GM19438 (cell line): Measurements from ENCODE around the gene EXOC4.

Source experiments
- ATAC-seq: cut with Tn5 transposase; IDR thresholded peaks from one replicate; pipeline ENCODE4 v1.9.1; 2021; ENCODE audit warnings: low read depth; ENCODE audit not compliant: unreplicated experiment

The EXOC4 gene

DNA sequence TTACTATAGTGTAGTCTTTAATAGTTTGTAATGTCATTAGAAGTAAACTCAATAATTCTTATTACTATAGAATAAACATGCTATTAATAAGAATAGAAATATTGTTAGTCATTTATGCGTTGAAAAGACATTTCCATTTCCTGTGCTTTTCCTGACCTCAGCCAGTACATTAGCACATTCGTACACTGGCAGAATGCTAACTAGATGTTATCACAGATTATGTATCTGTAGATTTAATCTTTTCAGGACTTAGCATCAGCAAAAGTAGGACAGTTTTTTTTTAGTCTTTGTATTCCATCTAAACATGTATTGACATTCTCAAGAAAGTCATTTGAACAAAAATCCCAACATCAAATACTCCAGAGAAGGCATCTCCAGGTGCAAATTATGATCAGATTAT, 158.5 kb downstream of the EXOC4 start:
- ATAC-seq = no peak

DNA sequence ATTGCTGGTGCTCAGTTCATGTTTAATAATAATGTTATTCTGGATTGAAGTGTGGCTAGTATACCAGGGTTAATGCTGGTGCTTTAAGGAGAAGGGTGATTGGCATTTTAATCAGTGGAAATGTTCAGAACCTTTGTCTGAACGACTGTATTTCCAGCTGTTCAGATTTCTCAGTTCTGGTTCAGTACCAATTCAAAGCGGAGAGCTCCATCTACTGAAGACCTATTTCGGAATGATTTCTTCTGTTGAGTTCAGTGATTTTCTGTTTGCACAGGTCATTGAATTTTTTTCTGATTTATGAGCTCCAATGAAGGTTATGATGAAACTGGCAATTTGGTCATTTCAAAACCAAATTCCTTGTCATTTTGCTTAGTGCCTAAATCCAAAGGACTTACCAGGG, 160.1 kb downstream of the EXOC4 start:
- ATAC-seq = no peak

DNA sequence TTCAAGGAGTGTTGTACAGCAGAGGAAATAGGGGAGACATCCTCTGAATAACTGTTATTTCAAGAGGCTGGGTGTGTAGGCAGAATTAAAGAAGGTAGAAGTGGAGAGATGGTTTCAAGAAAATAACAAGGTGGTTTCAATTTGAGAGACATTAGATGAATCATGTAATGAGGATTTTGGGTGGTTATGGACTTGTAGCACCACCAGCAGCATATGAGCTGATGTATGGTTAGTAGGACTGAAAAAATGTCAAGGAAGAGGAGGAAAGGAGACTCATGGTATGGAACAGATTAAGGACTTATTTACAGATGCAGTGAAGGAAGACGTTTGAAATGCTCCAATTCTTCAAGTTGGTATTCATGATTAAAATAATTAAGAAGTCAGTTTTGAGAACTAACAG, 166.2 kb downstream of the EXOC4 start:
- ATAC-seq = no peak

DNA sequence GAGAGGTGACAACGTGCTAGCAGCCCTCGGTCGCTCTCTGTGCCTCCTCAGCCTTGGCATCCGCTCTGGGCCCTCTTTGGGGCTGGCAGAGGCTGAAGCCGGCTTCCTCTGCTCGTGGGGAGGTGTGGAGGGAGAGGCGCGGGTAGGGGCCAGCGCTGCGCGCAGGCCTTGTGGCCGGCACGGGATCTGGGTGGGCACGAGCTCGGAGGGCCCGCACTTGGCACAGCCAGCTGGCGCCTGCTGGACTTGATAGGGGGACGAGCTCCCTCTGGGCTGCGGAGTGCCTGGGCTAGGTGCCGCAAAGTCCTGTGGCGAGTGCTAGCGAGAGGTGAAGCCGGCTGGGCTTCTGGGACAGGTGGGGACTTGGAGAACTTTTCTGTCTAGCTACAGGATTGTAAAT, 170.7 kb downstream of the EXOC4 start:
- ATAC-seq = no peak

DNA sequence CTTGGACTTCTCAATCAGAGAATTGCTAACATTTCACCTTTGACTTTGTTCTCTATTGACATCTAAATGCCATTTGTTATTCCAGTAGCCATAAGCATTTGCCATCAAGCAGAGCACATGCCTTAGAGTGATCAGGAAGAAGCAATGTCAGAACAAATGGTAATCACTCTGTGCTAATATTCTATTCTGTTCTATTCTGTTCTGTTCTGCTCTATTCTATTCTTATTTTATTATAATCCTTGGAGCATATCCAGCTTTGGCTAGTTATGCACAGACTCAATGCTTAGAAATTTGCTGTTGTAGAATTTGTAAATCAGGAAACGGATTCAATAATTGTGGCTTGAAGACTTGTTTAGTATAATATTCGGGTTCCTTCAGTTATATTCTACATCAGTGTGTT, 175.4 kb downstream of the EXOC4 start:
- no peak for ATAC-seq

DNA sequence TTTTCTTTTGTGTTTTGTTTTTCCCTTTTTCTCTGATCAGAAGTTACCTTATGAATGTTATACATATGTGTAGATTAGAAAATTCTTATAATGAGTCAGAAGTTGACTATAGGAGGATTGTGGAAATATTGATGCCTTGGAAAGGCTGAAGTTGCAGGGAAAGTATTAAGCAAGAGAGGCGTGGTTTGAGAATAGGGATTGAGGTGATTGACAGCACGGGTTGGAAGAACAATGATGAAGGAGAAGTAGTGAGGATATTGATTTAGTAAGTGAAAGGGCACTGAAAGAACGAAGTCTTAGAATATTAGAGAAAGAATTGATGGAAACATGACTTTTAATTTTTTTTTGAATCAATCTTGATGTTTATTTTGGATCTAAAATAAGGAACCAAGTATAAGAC, 176.0 kb downstream of the EXOC4 start:
- no peak for ATAC-seq

DNA sequence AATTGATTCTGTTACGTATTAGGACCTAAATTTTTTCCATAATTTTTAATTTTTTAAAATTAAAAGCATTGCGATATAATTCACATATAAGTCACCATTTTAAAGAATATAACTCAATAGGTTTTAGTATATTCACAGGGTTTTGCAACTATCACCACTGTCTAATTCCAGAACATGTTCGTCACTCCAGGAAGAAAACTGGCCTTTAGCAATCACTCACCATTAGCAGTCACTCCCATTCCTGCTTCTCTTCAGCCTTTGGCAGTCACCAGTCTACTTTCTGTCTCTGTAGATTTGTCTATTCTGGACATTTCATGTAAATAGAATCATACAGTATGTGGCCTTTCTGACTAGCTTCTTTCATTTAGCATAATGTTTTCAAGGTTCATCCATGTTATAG, 176.5 kb downstream of the EXOC4 start:
- no peak for ATAC-seq

DNA sequence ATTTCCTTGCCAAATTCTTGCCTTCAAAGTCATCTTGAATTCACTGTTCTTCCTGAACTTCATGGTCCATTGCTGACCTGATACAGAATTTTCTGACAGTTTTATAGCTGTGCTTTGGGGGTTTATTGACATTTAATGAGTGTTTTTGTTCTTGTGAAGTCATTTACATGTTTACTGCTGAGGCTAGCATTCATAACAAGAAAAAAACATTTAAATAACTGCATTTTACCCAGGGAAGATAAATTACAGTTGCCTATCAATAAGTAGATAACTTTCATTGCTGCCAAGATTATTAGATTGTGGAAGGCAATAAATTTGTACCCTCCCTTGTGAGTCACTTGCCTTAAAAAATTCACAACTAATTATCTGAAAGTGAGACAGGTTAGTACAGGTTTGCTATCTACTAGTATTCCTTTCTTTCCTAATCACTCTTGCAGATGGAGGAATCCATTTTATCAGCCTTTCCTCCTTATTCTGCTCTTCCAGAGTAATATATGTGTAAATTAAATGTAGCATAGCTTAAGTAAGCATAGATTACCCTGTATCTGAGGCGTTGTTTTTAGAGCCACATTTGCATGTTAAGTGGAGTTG, 178.4 kb downstream of the EXOC4 start:
- ATAC-seq = no peak

DNA sequence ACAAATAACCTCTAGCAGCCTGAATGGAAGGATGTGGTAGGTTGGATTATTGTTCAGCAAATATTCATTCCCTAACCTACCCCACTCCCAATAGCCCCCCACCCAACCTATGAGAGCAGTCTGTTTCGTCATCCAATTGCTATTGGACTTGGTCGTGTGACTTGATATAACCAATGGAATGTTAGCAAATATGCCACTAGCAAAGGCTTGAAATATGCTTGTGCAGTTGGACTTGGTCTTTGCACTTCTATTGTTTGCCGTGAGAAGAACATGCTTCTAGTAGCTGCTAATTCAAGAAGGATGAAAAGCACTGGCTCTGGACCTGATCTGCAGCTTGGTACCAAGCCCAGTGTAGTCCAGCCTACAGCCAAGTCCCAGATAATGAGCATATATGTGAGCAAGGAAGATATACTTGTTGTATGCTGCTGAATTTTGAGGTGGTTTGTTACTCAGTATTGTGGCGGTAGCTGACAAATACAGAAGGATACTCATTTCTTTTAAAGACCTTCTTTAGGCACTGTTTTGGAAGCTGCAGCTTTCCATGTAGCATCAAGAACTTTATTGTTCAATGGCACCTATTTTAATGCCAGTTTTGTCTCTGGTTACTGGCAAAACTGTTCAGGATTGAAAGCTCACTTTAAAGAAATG, 180.4 kb downstream of the EXOC4 start:
- no peak for ATAC-seq

DNA sequence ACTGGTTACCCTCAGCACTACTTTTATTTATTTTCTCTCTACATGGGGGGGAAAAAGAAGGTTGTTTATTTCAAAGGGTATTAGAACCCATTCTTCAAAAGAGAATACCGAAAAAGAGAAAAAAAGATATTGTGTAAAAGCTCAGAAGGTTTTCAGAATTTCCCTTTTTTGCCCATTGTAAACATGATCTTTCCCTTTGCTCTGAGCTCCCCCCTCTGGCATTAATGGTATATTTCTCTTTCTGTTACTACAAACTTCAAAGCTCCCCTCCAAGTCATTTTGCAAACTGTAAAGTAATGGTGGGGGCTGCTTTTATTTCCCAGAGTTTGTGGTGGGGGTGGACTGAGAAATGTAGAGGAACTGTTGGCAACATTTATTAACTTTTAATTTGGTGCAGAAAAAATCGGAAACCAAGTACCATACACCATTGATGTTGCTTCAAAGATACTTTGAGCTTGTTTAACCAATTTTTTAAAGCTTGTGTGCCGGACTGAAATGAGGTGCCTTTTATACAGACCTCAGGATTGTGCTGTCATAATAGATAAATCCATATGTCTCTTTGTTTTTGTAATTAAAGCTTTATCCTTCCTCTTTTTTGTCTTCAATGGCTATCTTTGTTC, 181.5 kb downstream of the EXOC4 start:
- no peak for ATAC-seq

DNA sequence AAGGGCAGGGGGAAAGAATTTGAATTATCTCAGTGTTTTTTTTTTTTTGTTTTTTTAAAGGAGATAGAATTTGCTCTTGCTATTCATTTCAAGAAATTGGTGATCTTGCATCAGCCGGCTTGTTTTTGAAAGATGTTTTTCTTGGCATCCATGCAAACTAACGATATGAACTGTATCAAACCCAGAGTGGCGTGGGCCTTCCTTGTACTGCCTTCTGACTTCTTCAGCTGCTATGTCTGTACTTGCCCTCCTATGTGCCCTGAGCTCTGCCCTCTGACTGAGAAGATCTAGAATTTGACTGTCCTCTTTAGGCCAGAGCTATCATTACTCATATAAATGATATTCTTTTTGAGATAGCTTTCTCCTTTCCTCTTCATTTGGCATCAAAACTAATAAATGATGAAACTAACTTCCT, 183.1 kb downstream of the EXOC4 start:
- no peak for ATAC-seq

DNA sequence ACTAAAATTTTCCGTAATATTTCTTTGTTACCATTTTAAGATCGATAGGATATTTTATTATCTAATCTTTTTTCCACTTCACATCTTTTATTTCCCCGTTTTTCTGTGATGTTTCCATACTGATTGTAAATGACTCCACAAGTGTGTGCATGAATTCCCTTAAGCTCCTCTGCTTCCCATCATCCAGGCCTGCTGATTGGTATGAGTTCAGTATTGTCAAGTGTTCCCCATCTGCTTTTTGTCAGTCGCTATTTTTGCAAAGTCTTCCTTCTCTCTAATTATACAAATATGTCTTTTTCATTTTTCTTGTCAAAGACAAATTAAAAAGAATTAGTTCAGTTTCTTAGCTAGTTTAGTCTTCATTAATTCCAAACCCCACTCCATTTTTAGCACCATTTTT, 184.7 kb downstream of the EXOC4 start:
- no peak for ATAC-seq

DNA sequence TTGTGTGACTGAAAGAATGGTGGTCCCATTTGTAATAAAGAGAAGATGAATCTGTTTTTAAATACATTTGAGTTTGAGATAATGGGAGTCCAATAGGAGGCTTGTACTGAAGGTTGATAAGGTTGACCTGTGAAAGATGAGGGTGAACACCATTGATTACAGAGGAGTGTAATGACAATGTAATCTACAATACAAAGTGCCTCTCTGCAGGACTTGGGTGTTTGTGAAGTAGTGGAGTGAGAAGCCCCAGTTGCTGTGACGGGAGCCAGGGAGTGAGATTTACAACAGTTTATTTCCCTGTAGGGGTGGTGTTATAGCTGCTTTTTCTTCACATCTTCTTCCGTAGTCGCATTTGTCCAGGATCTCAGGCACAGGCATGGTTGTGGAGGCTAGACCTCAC, 189.9 kb downstream of the EXOC4 start:
- no peak for ATAC-seq

DNA sequence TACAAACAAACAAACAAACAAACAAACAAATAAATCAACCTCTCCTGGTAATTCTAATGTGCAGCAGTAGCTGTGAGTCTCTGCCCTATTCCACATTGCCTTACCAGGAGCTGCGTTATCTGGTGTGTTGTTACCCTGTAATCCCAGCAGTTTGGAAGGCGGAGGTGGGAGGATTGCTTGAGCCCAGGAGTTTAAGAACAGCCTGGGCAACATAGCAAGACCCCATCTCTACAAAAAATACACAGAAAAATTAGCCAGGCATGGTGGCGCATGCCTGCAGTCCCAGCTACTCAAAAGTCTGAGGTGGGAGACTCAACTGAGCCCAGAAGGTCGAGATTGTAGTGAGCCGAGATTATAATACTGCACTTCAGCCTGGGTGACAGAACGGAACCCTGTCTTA, 192.7 kb downstream of the EXOC4 start:
- no peak for ATAC-seq

DNA sequence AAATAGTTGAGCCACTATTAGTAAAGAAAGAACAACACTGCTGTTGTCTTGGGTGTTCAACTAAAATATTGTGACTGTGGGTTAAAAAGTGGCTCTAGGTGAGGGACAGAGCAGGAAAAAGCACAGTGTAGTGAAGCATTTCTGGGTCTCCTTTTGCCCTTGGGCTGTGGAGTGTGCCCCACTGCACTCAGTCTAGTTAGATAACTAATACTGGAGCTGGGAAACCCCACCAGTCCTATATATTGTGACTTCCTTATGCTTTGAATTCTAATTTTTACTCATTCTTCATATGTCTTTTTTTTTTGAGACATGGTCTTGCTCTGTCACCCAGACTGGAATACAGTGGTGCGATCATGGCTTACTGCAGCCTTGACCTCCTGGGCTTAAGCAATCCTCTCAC, 195.1 kb downstream of the EXOC4 start:
- no peak for ATAC-seq

DNA sequence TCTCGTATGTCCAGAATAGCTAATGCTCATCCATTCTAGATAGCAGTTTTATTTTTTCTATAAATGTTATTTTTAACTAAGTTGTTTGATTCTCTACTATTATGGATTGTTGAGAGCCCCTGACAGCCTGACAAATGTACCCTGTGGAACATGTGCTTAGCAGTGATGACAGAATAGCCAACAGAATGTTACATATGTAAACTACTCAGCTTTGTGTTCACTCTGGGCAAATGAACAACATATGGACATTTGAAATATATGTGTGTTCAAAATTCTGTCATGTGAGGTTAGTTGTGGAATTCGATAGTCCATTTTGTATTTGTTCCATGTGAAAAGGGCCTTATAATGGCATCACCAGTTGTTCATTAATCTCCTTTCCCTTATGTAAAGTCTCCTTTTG, 199.7 kb downstream of the EXOC4 start:
- no peak for ATAC-seq

DNA sequence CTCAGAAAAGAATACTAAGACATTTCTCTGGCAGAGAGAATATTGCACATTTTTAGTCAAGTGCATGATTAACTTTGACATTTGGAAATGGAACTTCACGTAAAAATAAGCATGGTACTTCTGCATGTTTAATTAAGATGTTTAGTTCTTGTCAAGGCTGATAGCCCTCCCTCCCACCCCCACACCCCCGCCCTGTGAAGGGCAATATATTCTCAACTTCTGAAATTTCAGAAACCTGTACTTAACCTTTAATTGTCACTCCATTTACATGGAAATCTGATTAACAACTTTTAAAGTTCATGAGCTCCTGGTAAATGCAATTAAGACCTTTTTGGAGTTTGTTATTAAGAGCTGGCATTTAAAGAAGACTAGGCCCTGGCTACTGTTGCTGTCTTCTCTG, 205.8 kb downstream of the EXOC4 start:
- ATAC-seq = no peak

DNA sequence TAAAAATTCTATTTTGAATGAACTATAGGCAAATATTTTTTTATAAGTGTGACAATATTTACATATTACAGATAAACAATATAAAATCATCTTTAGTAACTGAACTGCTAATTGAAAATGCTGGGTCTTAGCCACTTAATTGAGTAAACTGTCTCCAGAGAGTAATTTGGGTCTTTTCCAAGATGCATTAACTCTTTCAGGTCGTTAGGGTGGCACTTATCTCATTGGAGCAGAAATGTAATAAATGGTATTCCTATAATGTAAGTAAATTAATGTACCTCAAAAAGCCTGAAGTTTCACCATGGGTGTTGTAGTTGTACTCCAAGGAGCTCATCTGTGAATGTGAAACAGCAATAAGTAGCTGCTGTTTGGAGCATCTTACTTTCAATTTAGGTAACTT, 208.5 kb downstream of the EXOC4 start:
- no peak for ATAC-seq

DNA sequence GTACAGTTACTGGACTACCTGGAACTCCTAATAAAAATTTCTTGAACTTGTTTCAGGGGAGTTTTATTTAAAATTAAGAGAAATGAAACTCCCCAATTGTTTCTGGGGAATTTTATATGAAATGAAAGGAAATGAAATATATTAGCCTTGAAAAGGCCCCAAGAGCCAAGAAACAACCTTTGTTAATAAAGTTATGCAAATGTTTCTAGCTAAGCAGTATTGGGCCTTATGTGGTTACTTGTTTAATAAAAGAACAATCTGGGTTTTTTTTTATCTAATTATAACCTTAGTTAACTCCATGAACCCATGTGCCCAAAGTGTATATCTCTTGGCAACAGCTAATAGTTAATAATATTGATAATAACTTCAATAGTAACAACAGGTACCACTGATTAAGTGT, 222.8 kb downstream of the EXOC4 start:
- ATAC-seq = no peak

DNA sequence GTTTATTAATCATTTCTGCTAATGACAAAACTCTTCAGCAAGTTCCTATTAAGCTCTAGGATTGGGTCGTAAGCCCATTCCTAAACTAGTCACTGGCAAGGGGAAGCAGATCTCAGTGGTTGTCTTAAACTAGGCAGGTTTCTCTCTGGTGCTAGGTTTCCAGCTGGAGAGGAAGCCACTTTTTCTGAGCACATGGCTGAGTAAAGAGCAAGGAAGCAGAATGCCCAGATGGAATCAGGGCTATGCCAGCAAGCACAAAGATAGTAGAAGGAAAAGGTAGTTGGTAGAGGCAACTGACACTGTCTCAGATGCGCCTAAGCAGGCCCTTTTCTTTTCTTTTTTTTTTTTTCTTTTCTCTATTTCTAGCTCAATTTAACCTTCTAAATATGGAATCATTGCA, 224.9 kb downstream of the EXOC4 start:
- ATAC-seq = no peak

DNA sequence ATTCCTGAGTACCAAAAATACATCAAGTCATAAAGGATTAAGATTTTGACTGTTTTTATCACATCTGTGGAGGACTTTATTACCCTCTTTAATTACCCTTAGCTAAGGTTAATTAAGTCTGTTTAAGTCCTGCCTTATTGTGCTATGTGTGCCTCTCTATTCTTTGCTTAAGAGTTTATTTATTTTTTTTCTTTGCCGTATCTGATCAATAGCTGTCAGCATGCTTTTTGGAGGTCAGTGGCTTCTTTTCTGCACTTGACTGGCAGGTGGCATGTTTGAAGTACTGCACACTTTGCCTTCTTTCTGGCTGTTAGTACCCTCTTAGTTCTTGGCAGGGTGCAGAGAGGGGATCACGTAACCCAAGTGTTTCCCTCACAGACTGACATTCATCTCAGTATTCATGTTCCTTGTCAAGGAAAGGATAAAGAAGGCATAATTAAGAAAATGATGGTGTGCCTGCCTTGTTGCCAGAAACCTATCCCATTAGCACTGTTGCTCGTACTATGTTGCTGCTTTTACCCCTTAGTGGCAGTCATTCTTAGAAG, 225.8 kb downstream of the EXOC4 start:
- ATAC-seq = no peak

DNA sequence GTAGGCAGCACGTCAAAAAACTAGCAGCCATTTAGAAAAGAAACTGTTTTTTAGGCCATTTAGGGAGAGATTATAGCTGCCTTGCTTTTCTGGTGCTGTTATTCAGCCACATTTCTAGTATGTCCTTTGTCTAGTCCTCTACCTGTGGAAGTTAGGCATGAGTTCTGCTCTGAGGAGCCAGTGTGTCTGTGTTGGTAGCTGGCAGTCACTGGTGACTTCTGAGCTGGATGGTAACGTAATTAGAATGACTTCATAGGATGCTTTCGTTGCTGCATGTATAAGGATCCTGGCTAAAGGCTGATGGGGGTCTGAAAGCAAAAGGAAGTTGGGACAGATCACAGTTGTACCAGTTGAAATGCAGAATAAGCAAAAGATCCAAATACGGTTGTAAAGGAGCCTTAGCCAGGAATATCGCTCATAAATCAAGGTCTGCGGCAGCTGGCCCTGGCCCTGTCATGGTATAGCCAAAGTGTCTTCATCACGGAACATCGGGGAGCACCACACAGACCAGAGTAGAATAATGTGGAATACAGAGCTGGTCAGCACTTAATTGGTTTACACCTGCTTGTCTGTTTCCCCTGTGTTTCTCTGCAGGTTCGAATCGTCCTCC, 226.7 kb downstream of the EXOC4 start:
- ATAC-seq = no peak
